GM21367 (cell line): ENCODE results near the gene BEAN1.
"Not testable (repeated sequence)": the region's sequence is repeated elsewhere in the genome, so short reads cannot be mapped to it uniquely, and the experiment has no call there.

ENCODE experiments used
- ATAC-seq: cut with Tn5 transposase; IDR thresholded peaks from one replicate; pipeline ENCODE4 v1.9.1; 2021; ENCODE audit not compliant: unreplicated experiment

BEAN1 gene

GRCh38 chr16:66484453-66485213, 57.5 kb downstream of the BEAN1 start:
- ATAC-seq, result no peak

DNA sequence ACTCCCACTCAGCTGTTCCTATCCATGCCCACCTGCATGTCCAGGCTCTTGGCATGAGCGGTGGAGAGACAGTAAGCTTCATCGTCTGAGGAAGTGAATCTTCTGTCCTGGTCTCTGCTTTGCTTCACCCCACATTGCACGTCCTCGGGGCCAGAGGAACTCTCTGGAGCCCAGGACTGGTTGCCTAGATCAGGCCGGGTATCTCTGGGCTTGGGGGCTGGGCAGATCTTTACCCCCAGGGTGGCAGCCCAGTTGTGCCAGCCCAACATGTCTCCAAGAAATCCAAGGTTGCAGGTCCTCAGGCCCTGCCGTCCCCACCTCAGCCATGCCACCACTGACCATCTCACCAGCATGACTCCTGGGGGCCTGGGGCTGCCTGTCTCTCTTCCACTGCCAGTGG, 58.3 kb downstream of the BEAN1 start:
- ATAC-seq, result no peak

GRCh38 chr16:66486199-66486772, 59.2 kb downstream of the BEAN1 start:
- ATAC-seq, result no peak

GRCh38 chr16:66486773-66487579, 59.9 kb downstream of the BEAN1 start:
- no peak for ATAC-seq

DNA sequence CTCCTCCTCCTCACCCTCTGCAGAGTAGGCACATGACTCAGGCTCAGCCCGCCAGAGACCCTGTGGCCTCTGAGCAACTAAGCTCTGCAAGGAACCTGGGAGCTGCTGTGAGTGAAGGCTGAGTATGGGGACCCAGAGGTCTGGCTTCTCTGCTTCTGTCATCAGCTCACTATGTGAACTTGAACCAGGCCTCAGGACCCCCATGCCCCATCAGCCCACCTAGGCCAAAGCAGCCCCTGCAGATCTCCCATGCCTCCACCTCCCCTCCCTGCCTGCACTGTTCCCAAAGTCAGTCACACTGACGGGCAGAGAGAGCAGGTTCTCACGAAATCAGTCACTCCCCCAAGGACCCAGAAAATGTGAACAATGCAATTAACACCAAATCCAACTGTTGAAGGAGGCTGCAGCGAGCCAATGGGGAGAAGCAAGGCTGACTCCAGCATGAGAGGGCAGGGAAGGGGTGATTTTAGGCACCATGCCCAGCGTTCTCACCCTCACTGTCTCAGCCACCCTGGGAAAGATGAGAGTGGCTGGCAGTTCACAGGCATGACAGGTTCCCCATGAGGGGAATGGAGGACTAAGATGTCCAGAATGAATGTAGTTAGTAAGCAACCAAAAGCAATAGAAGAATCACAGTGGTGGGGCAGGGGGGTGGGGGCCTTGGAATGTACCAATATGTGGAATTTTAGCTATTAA, 60.6 kb downstream of the BEAN1 start:
- no peak for ATAC-seq

- ATAC-seq, result no peak
These were observed 61.4 kb downstream of the BEAN1 start for GRCh38 chr16:66488505-66488904.

DNA sequence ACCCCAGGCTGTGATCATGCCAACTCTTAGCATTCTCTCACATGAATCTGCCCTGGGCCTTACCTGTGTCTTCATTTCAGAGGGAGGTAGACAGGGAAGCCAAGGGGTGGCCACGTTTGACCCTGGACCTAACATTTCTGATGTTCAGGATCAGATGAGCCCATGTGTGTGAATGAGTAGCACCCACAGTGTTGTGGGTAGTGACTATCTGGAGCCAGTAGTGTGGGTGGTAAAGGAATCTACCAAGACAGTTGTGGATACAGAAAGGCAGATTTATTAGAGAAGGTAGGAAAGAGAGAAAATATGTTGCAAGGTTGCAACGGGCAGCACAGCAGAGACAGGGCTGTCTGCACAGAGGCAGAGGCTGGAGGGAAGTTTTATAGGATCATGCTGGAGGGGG, 62.3 kb downstream of the BEAN1 start:
- no peak for ATAC-seq

DNA sequence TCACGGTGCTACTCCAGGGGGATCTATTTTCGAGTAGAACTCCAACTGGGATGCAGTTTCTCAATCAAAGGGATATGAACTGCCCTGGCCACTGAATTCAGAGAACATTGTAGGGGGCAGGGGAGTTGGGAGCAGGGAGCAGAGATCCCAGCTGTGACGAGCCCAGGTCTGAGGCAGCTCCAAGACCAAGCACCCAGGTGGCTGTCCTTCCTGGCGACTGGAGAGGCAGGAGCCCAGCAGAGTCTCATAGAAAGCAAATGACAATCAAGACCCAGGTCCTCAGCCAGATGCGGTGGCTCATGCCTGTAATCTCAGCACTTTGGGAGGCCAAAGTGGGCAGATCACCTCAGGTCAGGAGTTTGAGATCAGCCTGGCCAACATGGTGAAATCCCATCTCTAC, 62.7 kb downstream of the BEAN1 start:
- no peak for ATAC-seq

DNA sequence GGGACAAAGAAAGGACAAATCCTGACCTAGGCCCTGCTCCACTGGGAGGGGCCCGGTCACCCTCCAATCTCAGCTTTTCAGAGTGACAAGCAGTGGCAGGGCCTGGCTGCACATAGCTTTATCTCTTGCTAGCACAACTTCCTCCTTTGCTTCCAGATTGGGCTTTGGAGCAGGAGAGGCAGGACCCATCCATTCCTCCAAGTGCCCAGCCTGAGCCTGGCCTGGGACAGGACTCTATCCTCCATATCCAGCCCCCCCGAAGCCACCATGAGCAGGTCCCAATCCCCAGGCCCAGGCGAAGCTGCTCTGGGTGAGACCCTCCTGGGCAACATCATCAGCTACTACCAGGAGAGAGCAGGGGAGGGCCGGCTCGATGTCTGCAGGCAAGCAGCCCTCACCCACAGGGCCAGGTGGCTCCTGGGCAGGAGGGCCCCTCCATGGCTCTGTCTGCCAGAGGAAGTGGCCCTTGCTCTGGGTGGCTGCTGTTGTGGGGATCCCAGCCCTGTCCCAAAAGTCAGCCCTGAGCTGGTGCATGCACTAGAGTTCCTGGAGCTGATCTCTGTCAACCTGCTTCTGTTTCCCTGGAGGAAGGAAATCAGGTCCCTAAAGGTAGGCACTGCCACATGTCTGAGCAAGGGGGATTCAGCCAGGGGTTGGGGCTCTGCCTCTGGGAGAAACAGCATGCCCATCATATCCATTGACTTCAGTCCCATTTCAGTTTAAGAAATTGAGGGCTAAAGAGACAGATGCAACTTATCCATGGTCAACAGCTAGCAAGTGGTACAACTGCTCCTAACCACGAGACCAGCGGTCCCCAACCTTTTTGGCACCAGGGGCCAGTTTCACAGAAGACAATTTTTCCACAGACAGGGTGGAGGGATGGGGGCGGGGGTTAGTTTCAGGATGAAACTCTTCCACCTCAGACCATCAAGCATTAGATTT, 64.0 kb downstream of the BEAN1 start:
- ATAC-seq, result no peak

DNA sequence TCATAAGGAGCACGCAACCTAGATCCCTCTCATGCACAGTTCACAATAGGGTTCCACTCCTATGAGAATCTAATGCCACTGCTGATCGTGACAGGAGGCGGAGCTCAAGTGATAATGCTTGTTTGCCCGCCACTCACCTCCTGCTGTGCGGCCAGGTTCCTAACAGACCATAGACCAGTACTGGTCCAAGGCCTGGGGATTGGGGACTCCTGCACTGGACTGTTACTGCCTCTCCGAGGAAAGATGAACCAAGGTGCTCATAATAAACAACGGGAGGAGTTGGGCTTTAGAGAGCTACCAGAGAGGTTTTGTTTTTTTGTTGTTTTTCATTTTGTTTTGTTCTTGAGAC, 64.6 kb downstream of the BEAN1 start:
- no peak for ATAC-seq

DNA sequence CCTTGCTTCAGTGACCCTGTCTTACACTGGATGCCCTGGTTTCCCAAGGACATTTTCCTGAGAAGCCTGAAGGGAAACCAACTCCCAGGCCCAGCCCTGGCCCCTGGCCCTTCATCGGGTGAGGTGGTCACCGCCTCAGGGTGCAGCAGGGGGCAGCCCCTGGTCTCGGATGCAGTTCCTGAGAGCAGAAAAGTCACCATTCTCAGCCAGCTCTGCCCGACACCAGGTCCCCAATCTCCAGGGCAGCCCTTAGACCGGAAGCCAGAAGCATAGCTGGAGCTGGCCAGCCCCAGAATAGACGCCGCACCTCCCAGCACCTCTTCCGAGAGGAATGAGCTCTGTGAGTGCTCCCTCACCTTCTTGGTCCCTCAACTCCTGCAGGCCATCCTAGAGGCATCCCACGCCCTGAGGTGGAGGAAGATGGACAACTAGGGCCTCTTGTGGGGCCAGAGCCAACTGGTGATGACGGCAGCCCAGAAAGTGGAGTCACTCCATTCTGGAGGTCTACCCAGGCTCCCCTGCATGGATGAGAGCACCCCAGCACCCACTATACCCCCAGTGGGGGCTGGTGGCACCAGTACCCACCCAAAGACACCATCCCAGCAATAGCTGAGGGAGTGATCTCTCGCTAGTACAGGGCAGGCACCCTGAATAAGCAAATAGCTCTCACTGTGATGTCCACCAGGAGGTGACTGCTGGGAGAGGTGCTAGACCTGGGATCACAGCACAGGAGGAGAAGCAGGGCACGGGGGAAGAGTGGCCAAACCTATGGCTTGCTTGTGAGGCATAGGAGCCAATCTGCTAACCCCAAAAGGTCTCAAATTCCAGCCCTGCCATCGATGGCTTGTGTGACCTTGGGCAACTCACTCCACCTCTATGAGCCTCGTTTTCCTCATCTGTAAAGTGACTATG, 66.7 kb downstream of the BEAN1 start:
- no peak for ATAC-seq

GRCh38 chr16:66494916-66495315, 67.8 kb downstream of the BEAN1 start:
- no peak for ATAC-seq

- no peak for ATAC-seq
These were observed 68.3 kb downstream of the BEAN1 start for GRCh38 chr16:66495440-66495839.

DNA sequence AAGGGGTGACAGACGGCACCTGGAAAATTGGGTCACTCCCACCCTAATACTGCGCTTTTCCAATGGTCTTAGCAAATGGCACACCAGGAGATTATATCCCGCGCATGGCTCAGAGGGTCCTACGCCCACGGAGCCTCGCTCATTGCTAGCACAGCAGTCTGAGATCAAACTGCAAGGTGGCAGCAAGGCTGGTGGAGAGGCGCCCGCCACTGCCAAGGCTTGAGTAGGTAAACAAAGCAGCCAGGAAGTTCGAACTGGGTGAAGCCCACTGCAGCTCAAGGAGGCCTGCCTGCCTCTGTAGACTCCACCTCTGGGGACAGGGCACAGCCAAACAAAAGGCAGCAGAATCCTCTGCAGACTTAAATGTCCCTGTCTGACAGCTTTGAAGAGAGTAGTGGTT, 69.1 kb downstream of the BEAN1 start:
- not testable (repeated sequence) for ATAC-seq

- ATAC-seq, result not testable (repeated sequence)
These were observed 70.8 kb downstream of the BEAN1 start for GRCh38 chr16:66497921-66498320.

DNA sequence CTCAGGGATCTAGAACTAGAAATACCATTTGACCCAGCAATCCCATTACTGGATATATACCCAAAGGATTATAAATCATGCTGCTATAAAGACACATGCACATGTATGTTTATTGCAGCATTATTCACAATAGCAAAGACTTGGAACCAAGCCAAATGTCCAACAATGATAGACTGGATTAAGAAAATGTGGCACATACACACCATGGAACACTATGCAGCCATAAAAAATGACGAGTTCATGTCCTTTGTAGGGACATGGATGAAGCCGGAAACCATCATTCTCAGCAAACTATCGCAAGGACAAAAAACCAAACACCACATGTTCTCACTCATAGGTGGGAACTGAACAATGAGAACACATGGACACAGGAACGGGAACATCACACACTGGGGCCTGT, 74.5 kb downstream of the BEAN1 start:
- not testable (repeated sequence) for ATAC-seq

- no peak for ATAC-seq
These were observed 75.2 kb downstream of the BEAN1 start for GRCh38 chr16:66502020-66502913.

DNA sequence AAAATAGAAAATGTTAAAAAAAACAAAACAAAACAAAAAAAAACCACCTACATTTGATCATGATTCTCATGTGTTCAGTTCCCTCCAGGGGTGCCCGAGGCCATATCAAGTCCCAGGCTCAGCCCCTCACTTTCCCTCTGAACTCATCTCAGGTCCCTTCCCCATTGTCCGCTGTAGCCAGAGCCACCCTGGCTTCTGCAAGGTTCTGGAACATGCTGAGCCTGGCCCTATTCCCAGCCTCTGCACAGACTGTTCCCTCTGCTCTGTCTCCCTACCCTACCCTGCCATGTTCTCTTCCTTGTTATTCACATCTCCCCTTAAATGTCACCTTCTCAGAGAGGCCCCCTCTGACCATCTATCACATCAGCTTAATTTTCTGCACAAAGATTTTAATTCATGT, 75.9 kb downstream of the BEAN1 start:
- ATAC-seq, result no peak
